Stimulated activated CD8-positive, alpha-beta memory T cell treated with anti-CD3 and anti-CD28 coated beads, Interleukin-7, amount 100 ng/mL, for 1 hour (primary cell): ENCODE results near the gene PLXNA3.

Experiments used
- DNase-seq, 2 donors: peaks; one replicate each; pipeline ENCODE4 v3.0.0-alpha.2; 2020; ENCODE audit warnings: low read depth in 2 of 2

The PLXNA3 gene

GRCh38 chrX:154435171-154435733, 22.8 kb upstream of the PLXNA3 start:
- no peak for DNase-seq

- DNase-seq: no peak
These were observed 21.6 kb upstream of the PLXNA3 start for GRCh38 chrX:154436374-154436982.

- no peak for DNase-seq
These were observed 20.9 kb upstream of the PLXNA3 start, which contains the start of gene GDI1 for GRCh38 chrX:154436983-154437752. GDI1 (plus strand) TSS chrX:154437154; CDS start chrX:154437255, 101 bp downstream.

- no peak for DNase-seq
These were observed 19.8 kb upstream of the PLXNA3 start for GRCh38 chrX:154437971-154438893.

GRCh38 chrX:154439841-154440240, 18.2 kb upstream of the PLXNA3 start:
- no peak for DNase-seq

GRCh38 chrX:154440623-154441357, 17.3 kb upstream of the PLXNA3 start:
- DNase-seq: no peak

GRCh38 chrX:154441564-154441963, 16.5 kb upstream of the PLXNA3 start:
- no peak for DNase-seq

- DNase-seq: no peak
These were observed 15.9 kb upstream of the PLXNA3 start for GRCh38 chrX:154441984-154442707.

- no peak for DNase-seq
These were observed 14.6 kb upstream of the PLXNA3 start for GRCh38 chrX:154443479-154443910.

- peak in 1 of 2 donors; percentile 27 for DNase-seq
These were observed 13.9 kb upstream of the PLXNA3 start, which contains the start of gene FAM50A for GRCh38 chrX:154443992-154444754. FAM50A (plus strand) TSS chrX:154444141; CDS start chrX:154444236, 95 bp downstream.

- no peak for DNase-seq
These were observed 13.3 kb upstream of the PLXNA3 start for GRCh38 chrX:154444755-154445246.

- no peak for DNase-seq
These were observed 12.3 kb upstream of the PLXNA3 start for GRCh38 chrX:154445776-154446175.

GRCh38 chrX:154446430-154446829, 11.7 kb upstream of the PLXNA3 start:
- DNase-seq: no peak

- no peak for DNase-seq
These were observed 9.6 kb upstream of the PLXNA3 start for GRCh38 chrX:154448484-154448883.

- DNase-seq: no peak
These were observed 8.5 kb upstream of the PLXNA3 start for GRCh38 chrX:154449618-154450017.

- DNase-seq: no peak
These were observed 7.8 kb upstream of the PLXNA3 start for GRCh38 chrX:154450312-154450711.

- DNase-seq: no peak
These were observed 5.3 kb upstream of the PLXNA3 start for GRCh38 chrX:154452823-154453222.

- DNase-seq: no peak
These were observed 478 bp upstream of the PLXNA3 start for GRCh38 chrX:154457491-154458115.
